GM12864 (cell line): ENCODE data around the gene TMEM222.

ENCODE experiments used
- DNase-seq: peaks from one replicate; pipeline ENCODE4 v3.0.0-alpha.2; 2011; ENCODE audit warnings: low read depth
- H3K4me3 ChIP-seq: 2 replicates; pipeline ENCODE4 v1.5.1; 2011; ENCODE audit warnings: mild to moderate bottlenecking, low read depth, low read length, control low read depth
- TF ChIP-seq, protein P1 (sequence below): IDR thresholded peaks from 2 replicates; pipeline ENCODE4 v1.5.1; 2011; ENCODE audit warnings: low read depth, mild to moderate bottlenecking, moderate library complexity, low read length, control low read depth, inconsistent platforms; ENCODE audit errors: missing control alignments

The TMEM222 gene

DNA sequence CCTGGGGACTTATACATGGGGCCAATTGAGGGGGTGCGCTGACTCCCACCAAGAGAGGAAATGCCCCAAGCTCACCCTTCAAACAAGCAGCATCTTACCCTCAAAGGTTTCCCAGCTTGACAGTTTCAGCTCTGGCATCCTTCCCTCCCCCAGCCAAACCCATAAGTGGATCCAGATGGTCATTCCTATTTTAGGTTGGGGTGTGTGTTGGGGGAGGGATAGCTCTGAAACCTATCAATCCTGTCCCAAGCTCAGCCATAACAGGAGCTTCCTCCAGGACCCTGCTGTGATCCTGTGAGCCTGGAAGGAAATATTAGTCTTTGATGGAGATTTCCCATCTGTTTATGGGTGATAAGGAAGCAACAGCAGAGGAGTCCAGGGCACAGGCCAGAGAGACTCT, 3.4 kb upstream of the TMEM222 start:
- no peak overlapping the region for H3K4me3 ChIP-seq
- TF ChIP-seq, protein P1, sequence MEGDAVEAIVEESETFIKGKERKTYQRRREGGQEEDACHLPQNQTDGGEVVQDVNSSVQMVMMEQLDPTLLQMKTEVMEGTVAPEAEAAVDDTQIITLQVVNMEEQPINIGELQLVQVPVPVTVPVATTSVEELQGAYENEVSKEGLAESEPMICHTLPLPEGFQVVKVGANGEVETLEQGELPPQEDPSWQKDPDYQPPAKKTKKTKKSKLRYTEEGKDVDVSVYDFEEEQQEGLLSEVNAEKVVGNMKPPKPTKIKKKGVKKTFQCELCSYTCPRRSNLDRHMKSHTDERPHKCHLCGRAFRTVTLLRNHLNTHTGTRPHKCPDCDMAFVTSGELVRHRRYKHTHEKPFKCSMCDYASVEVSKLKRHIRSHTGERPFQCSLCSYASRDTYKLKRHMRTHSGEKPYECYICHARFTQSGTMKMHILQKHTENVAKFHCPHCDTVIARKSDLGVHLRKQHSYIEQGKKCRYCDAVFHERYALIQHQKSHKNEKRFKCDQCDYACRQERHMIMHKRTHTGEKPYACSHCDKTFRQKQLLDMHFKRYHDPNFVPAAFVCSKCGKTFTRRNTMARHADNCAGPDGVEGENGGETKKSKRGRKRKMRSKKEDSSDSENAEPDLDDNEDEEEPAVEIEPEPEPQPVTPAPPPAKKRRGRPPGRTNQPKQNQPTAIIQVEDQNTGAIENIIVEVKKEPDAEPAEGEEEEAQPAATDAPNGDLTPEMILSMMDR = no peak
- DNase-seq = no peak

DNA sequence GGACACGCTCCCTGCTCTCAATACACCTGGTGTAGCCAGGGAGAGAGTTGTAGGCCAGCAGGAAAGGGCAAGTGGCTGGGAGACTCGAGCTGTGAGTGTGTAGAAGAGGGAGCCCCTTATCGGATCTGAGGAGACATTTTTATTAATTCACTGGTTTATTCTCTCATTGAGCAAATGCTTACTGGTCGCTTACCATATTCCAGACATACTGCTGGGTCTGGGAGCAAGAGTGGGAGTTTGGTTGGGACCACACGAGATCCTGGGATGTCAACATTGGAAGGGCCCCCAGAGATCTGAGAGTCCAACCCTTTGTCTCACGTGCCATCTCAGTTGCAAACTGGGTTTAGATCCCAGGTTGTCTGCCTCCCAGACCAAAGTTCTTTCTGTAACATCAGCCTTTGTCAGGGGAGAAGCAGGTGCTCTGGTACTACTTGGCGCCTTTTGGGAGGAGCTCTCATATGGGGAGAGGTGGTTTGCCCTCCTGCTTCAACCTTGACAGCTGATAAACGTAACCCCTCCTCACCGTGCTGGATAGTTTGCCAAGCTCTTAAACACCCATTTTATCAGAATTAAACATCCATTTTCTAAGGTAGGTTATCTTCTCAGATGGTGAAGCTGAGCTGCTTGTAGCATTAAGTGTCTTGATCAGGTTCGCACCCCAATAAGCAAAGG, 742 bp downstream of the TMEM222 start:
- DNase-seq = no peak
- TF ChIP-seq, protein P1 = no peak
- H3K4me3 ChIP-seq = peak overlapping the region; percentile 99

DNA sequence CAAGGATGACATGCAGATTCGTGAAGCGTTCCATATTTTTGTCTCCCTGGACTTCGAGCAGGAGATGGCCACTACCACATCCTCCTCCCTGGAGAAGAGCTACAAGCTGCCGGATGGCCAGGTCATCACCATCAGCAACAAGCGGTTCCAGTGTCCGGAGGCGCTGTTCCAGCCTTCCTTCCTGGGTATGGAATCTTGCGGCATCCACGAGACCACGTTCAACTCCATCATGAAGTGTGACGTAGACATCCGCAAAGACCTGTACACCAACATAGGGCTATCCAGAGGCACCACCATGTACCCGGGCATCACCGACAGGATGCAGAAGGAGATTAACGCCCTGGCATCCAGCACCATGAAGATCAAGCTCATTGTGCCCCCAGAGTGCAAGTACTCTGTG, 3.3 kb downstream of the TMEM222 start:
- TF ChIP-seq, protein P1 = no peak
- no peak overlapping the region for H3K4me3 ChIP-seq
- DNase-seq = no peak

DNA sequence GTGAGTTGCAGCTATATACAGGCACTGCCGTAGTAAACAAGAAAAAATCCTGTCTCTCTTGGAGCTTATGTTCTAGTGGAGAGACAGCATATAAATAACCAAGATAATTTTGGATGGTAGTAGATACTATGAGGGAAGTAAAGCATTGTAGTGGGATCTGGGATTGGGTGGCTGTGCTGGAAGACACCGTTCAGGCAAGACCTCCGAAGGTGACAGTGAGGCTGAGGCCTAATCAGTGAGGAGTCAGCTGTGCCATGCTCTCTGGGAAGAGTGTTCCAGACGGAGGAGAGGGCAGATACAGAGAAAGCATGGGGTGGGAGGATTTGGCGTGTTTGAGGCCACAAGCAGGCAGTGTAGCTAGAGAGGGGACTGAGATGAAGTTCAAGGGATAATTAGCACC, 6.0 kb downstream of the TMEM222 start:
- no peak for DNase-seq
- TF ChIP-seq, protein P1 = no peak

DNA sequence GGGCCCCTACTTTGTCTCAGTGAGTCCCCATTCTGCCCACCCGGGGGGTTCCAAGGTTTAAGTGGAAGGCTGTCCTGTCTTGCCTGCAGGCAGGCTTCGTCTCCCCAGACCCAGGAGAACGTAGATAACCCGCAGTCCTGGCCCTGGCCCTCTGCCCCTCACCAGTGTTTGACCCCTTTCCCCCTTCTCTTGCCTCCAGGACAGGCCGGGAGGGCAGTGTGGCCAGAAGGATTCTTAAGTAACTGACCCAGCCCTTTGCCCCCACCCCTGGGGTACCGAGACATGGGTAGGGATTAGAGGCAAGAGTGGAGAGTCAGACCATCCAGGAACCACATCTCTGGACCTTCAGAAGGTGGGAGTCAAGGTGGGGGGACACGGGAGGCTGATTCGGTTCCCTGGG, 8.8 kb downstream of the TMEM222 start:
- no peak for DNase-seq
- no peak overlapping the region for H3K4me3 ChIP-seq
- TF ChIP-seq, protein P1 = no peak

More for the DNA sequence above, 6.0 kb downstream of the TMEM222 start:
- H3K4me3 ChIP-seq = no peak overlapping the region

DNA sequence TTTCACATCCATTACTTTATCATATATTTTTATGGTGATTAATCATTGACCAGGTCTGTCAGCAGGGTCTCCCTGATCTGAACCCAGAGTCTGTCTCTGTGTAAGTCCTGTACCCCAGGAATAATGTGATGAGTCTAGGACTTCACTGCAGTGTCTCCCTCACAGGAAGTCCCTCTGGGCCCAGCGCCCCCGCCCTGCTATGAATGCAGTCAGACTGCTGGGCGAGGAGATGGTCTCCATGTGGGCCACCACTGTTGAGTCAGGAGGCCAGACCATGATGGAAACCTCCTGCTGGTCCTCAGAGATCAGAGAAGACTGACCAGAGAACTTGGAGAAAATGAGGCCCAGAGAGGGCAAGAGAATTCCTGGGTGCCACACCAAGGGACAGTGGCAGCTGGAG, 9.5 kb downstream of the TMEM222 start:
- H3K4me3 ChIP-seq = no peak overlapping the region
- TF ChIP-seq, protein P1 = no peak
- DNase-seq = no peak

DNA sequence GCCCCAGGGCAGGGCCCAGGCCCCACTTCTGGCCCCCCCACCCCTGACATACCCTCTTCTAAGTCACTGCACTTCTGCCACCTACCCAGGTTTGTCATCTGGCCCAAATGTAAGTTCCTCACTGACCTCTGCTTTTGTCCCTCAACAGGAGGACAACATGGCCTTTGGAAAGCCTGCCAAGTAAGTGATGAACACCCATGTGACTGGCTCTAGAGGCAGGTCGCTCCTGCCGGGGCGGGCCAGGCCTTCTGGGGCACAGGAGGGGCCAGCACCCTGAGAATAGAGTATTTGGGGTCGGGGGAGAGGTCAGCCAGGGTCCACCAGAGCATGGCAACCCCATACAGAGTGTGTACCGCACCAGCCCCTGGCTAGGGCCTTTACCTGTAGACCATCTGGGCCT, 10.0 kb downstream of the TMEM222 start:
- DNase-seq = no peak
- TF ChIP-seq, protein P1 = no peak
- H3K4me3 ChIP-seq = no peak overlapping the region
